Measurements from ENCODE around the gene PAQR4. TPM values are rescaled to one million over a fixed set of nuclear protein-coding genes. Genes with fewer than 3 reads are reported as not detected.
A peak's percentile ranks its signal among the peaks of the same experiment; 100 is the strongest.
"Not testable (repeated sequence)": the region's sequence is repeated elsewhere in the genome, so short reads cannot be mapped to it uniquely, and the experiment has no call there.

The PAQR4 gene
- total and polyA plus RNA-seq, 7 experiments from 2014 or later, result 0.40 to 39.4 (median 0.70) TPM; not detected in 1

DNA sequence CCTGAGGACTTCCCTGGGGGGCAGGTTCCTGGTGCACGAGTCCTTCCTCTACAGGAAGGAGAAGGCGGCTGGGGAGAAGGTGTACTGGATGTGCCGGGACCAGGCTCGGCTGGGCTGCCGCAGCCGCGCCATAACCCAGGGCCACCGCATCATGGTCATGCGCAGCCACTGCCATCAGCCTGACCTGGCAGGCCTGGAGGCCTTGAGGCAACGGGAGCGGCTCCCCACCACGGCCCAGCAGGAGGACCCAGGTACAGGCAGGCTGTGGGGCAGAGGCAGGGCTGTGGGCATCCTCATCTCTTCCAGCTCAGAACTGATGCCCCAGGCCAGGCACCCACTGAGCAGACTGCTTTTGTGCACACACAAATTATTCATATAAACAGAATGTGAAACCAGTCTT is 30.9 kb upstream of the PAQR4 start:
- ChIA-PET CTCF (no interaction called here), POLR2A (no interaction called here)
- Mint-ChIP-seq H3K9me3 (no peaks in the 10 kb centered on the region), H3K27me3 (no peaks in the 10 kb centered on the region), H3K4me1 (peaks cover 0 to 6% (median 0%) of the 10 kb centered on the region in 7 donors), H3K27ac (no peak overlapping the region), H3K4me3 (no peak overlapping the region), H3K36me3 (peaks cover 7 to 38% (median 18%) of the 10 kb centered on the region in 5 donors)
- peaks cover 3 to 86% (median 11%) of the 10 kb centered on the region in 3 experiments for H3K36me3 ChIP-seq (ENCODE audit: control insufficient read depth in 2 of 3, insufficient read depth in 3 of 3, low read length in 3 of 3)
- intact Hi-C loops (cut with micrococcal nuclease), result no loop called here
- ATAC-seq (no peak), DNase-seq (no peak)
- H3K9me3 ChIP-seq (ENCODE audit: control insufficient read depth in 2 of 3, low read length in 3 of 3), result no peaks in the 10 kb centered on the region
- H3K27me3 ChIP-seq (ENCODE audit: control insufficient read depth in 2 of 2, insufficient read depth in 2 of 2, low read length in 2 of 2), result no peaks in the 10 kb centered on the region
- no peak overlapping the region for H3K4me3 ChIP-seq (ENCODE audit: low read length)
- H3K27ac ChIP-seq (ENCODE audit: low read depth, low read length), result no peak overlapping the region
- no peaks in the 10 kb centered on the region for H3K4me1 ChIP-seq (ENCODE audit: control insufficient read depth in 2 of 2, insufficient read depth in 2 of 2, low read length in 2 of 2)

GRCh38 chr16:2939968-2940367 is 29.2 kb upstream of the PAQR4 start:
- H3K9me3 ChIP-seq (ENCODE audit: control insufficient read depth in 2 of 3, low read length in 3 of 3), result no peaks in the 10 kb centered on the region
- ChIA-PET POLR2A (interaction anchor here (0.7 kb wide), 1 partner anchor 57 kb away, joined by 3 read pairs; the partner anchor contains the start of gene FLYWCH2), CTCF (interaction anchor here (0.8 to 1.4 kb wide), 2 partner anchors 13 to 21 kb away, joined by 3 read pairs; no protein-coding TSS in a partner anchor)
- Mint-ChIP-seq H3K27ac (no peak overlapping the region), H3K4me1 (peaks cover 0 to 6% (median 0%) of the 10 kb centered on the region in 7 donors), H3K27me3 (no peaks in the 10 kb centered on the region), H3K4me3 (no peak overlapping the region), H3K36me3 (peaks cover 5 to 36% (median 13%) of the 10 kb centered on the region in 5 donors), H3K9me3 (no peaks in the 10 kb centered on the region)
- no peaks in the 10 kb centered on the region for H3K27me3 ChIP-seq (ENCODE audit: control insufficient read depth in 2 of 2, insufficient read depth in 2 of 2, low read length in 2 of 2)
- H3K4me3 ChIP-seq (ENCODE audit: low read length), result no peak overlapping the region
- no peak for DNase-seq
- intact Hi-C loops (cut with micrococcal nuclease), result no loop called here
- ATAC-seq, result no peak
- H3K36me3 ChIP-seq (ENCODE audit: control insufficient read depth in 2 of 3, insufficient read depth in 3 of 3, low read length in 3 of 3), result peaks cover 0 to 71% (median 11%) of the 10 kb centered on the region in 3 experiments
- H3K27ac ChIP-seq (ENCODE audit: low read depth, low read length), result no peak overlapping the region
- H3K4me1 ChIP-seq (ENCODE audit: control insufficient read depth in 2 of 2, insufficient read depth in 2 of 2, low read length in 2 of 2), result no peaks in the 10 kb centered on the region

DNA sequence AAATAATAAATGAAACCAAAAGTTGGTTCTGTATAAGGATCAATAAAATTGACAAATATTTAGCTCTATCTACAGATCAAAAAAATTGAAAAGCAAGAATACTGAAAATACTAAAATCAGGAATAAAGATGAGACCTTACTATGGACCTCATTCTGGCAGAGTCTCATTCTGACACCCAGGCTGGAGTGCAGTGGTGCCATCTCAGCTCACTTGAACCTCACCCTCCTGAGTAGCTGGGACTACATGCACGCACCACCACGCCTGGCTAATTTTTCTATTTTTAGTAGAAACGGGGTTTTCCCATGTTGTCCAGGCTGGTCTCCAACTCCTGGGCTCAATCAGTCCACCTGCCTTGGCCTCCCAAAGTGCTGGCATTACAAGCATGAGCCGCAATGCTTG is 27.1 kb upstream of the PAQR4 start:
- CTCF ChIA-PET, result no interaction called here
- Mint-ChIP-seq H3K36me3 (peaks cover 5 to 36% (median 18%) of the 10 kb centered on the region in 5 donors), H3K4me3 (no peak overlapping the region), H3K27ac (peak overlapping the region in 2 of 9 donors; percentile 20 to 30), H3K4me1 (no peaks in the 10 kb centered on the region), H3K27me3 (no peaks in the 10 kb centered on the region), H3K9me3 (no peaks in the 10 kb centered on the region)
- H3K36me3 ChIP-seq (ENCODE audit: control insufficient read depth in 2 of 3, insufficient read depth in 3 of 3, low read length in 3 of 3), result peaks cover 0 to 59% (median 11%) of the 10 kb centered on the region in 3 experiments
- DNase-seq, result no peak
- no peaks in the 10 kb centered on the region for H3K27me3 ChIP-seq (ENCODE audit: control insufficient read depth in 2 of 2, insufficient read depth in 2 of 2, low read length in 2 of 2)
- intact Hi-C loops (cut with micrococcal nuclease), result no loop called here
- POLR2A ChIA-PET, result no interaction called here
- H3K4me1 ChIP-seq (ENCODE audit: control insufficient read depth in 2 of 2, insufficient read depth in 2 of 2, low read length in 2 of 2), result no peaks in the 10 kb centered on the region
- H3K4me3 ChIP-seq (ENCODE audit: low read length), result no peak overlapping the region
- H3K27ac ChIP-seq (ENCODE audit: low read depth, low read length), result no peak overlapping the region
- H3K9me3 ChIP-seq (ENCODE audit: control insufficient read depth in 2 of 3, low read length in 3 of 3), result no peaks in the 10 kb centered on the region
- ATAC-seq, result no peak

GRCh38 chr16:2943716-2944115 is 25.4 kb upstream of the PAQR4 start:
- H3K27ac ChIP-seq (ENCODE audit: low read depth, low read length); H3K4me3 ChIP-seq (ENCODE audit: low read length); H3K4me1 ChIP-seq (ENCODE audit: control insufficient read depth in 2 of 2, insufficient read depth in 2 of 2, low read length in 2 of 2); POLR2A ChIA-PET; H3K27me3 ChIP-seq (ENCODE audit: control insufficient read depth in 2 of 2, insufficient read depth in 2 of 2, low read length in 2 of 2); intact Hi-C loops (cut with micrococcal nuclease); DNase-seq; H3K9me3 ChIP-seq (ENCODE audit: control insufficient read depth in 2 of 3, low read length in 3 of 3); H3K27me3 Mint-ChIP-seq; H3K9me3 Mint-ChIP-seq; H3K4me3 Mint-ChIP-seq; H3K27ac Mint-ChIP-seq; H3K4me1 Mint-ChIP-seq; ATAC-seq: not testable (repeated sequence)
- peaks cover 5 to 40% (median 19%) of the 10 kb centered on the region in 5 donors for H3K36me3 Mint-ChIP-seq
- peaks cover 0 to 45% (median 11%) of the 10 kb centered on the region in 3 experiments for H3K36me3 ChIP-seq (ENCODE audit: control insufficient read depth in 2 of 3, insufficient read depth in 3 of 3, low read length in 3 of 3)
- CTCF ChIA-PET, result interaction anchor here (0.9 kb wide), 1 partner anchor 16 kb away, joined by 4 read pairs; no protein-coding TSS in a partner anchor

- H3K36me3 Mint-ChIP-seq, result peaks cover 5 to 33% (median 16%) of the 10 kb centered on the region in 5 donors
- CTCF ChIA-PET, result no interaction called here
- intact Hi-C loops (cut with micrococcal nuclease), result no loop called here
- no peaks in the 10 kb centered on the region for H3K27me3 Mint-ChIP-seq
- ATAC-seq (no peak), DNase-seq (no peak)
- Histone ChIP-seq H3K27me3 (ENCODE audit: control insufficient read depth in 2 of 2, insufficient read depth in 2 of 2, low read length in 2 of 2) (no peaks in the 10 kb centered on the region), H3K9me3 (ENCODE audit: control insufficient read depth in 2 of 3, low read length in 3 of 3) (no peaks in the 10 kb centered on the region), H3K4me3 (ENCODE audit: low read length) (no peak overlapping the region), H3K4me1 (ENCODE audit: control insufficient read depth in 2 of 2, insufficient read depth in 2 of 2, low read length in 2 of 2) (no peaks in the 10 kb centered on the region), H3K27ac (ENCODE audit: low read depth, low read length) (no peak overlapping the region), H3K36me3 (ENCODE audit: control insufficient read depth in 2 of 3, insufficient read depth in 3 of 3, low read length in 3 of 3) (peaks cover 0 to 32% (median 0%) of the 10 kb centered on the region in 3 experiments)
- H3K9me3 Mint-ChIP-seq, result no peaks in the 10 kb centered on the region
- no peak overlapping the region for H3K4me3 Mint-ChIP-seq
- H3K27ac Mint-ChIP-seq, result no peak overlapping the region
- POLR2A ChIA-PET, result interaction anchor here (1.0 kb wide), 1 partner anchor 23 kb away, joined by 3 read pairs; no protein-coding TSS in a partner anchor
- H3K4me1 Mint-ChIP-seq, result no peaks in the 10 kb centered on the region
These were observed 22.5 kb upstream of the PAQR4 start for GRCh38 chr16:2946649-2947048.

- Mint-ChIP-seq H3K9me3 (peaks cover 0 to 1% (median 0%) of the 10 kb centered on the region in 11 donors), H3K36me3 (peaks cover 0 to 16% (median 10%) of the 10 kb centered on the region in 5 donors), H3K27ac (no peak overlapping the region), H3K4me3 (no peak overlapping the region), H3K27me3 (no peaks in the 10 kb centered on the region), H3K4me1 (no peaks in the 10 kb centered on the region)
- H3K4me1 ChIP-seq (ENCODE audit: control insufficient read depth in 2 of 2, insufficient read depth in 2 of 2, low read length in 2 of 2), result no peaks in the 10 kb centered on the region
- CTCF ChIA-PET, result no interaction called here
- H3K27ac ChIP-seq (ENCODE audit: low read depth, low read length), result no peak overlapping the region
- intact Hi-C loops (cut with micrococcal nuclease), result no loop called here
- no peak for ATAC-seq
- H3K27me3 ChIP-seq (ENCODE audit: control insufficient read depth in 2 of 2, insufficient read depth in 2 of 2, low read length in 2 of 2), result no peaks in the 10 kb centered on the region
- DNase-seq, result no peak
- no peak overlapping the region for H3K4me3 ChIP-seq (ENCODE audit: low read length)
- POLR2A ChIA-PET, result no interaction called here
- no peaks in the 10 kb centered on the region for H3K9me3 ChIP-seq (ENCODE audit: control insufficient read depth in 2 of 3, low read length in 3 of 3)
- peaks cover 0 to 25% (median 0%) of the 10 kb centered on the region in 3 experiments for H3K36me3 ChIP-seq (ENCODE audit: control insufficient read depth in 2 of 3, insufficient read depth in 3 of 3, low read length in 3 of 3)
These were observed 20.1 kb upstream of the PAQR4 start for GRCh38 chr16:2948807-2949704.
